Endodermal cell (in vitro differentiated cells): ENCODE measurements around the gene DLG1. TPM values are rescaled to one million over a fixed set of nuclear protein-coding genes. Genes with fewer than 3 reads are reported as not detected.

Source experiments
- DNase-seq: peaks from one replicate; pipeline ENCODE4 v3.0.0-alpha.2; 2017
- H3K27ac ChIP-seq: 2 replicates; pipeline ENCODE4 v1.5.1; 2013; ENCODE audit warnings: mild to moderate bottlenecking, low read depth, low read length, moderate library complexity
- H3K27me3 ChIP-seq: 2 replicates; pipeline ENCODE4 v1.6.1; 2013; ENCODE audit warnings: mild to moderate bottlenecking, low read length, moderate library complexity; ENCODE audit not compliant: insufficient read depth, control insufficient read depth, poor library complexity, severe bottlenecking
- H3K36me3 ChIP-seq: 2 replicates; pipeline ENCODE4 v1.7.0; 2013; ENCODE audit warnings: mild to moderate bottlenecking, low read length, moderate library complexity; ENCODE audit not compliant: control insufficient read depth, insufficient read depth
- H3K4me1 ChIP-seq: one replicate; pipeline ENCODE4 v1.7.0; 2013; ENCODE audit warnings: low read length; ENCODE audit not compliant: control insufficient read depth, insufficient read depth
- H3K4me3 ChIP-seq: 2 replicates; pipeline ENCODE4 v1.5.1; 2013; ENCODE audit warnings: mild to moderate bottlenecking, low read length, moderate library complexity
- H3K9ac ChIP-seq: 2 replicates; pipeline ENCODE4 v1.6.1; 2013; ENCODE audit warnings: mild to moderate bottlenecking, low read length, moderate library complexity; ENCODE audit not compliant: poor library complexity, severe bottlenecking; ENCODE audit errors: extremely low read depth
- H3K9me3 ChIP-seq: 2 replicates; pipeline ENCODE4 v1.6.1; 2013; ENCODE audit warnings: mild to moderate bottlenecking, low read length, moderate library complexity; ENCODE audit not compliant: control insufficient read depth
- H3K27ac Mint-ChIP-seq: 2 replicates; pipeline ENCODE4 v1.8.0; 2020; ENCODE audit warnings: mixed read lengths
- H3K27me3 Mint-ChIP-seq: 2 replicates; pipeline ENCODE4 v1.8.0; 2021; ENCODE audit warnings: mild to moderate bottlenecking, mixed read lengths; ENCODE audit not compliant: insufficient read depth
- H3K36me3 Mint-ChIP-seq: 2 replicates; pipeline ENCODE4 v1.8.0; 2020; ENCODE audit warnings: low read depth, mixed read lengths
- H3K4me1 Mint-ChIP-seq: 2 replicates; pipeline ENCODE4 v1.8.0; 2020; ENCODE audit warnings: mixed read lengths
- H3K4me3 Mint-ChIP-seq: 2 replicates; pipeline ENCODE4 v1.8.0; 2020; ENCODE audit warnings: mild to moderate bottlenecking, moderate library complexity, mixed read lengths
- H3K9me3 Mint-ChIP-seq: 2 replicates; pipeline ENCODE4 v1.8.0; 2020; ENCODE audit warnings: mild to moderate bottlenecking, mixed read lengths
- CTCF ChIP-seq: fragments of 200-600 bp; sonication (generic); conservative IDR thresholded peaks from 2 replicates; pipeline ENCODE4 v1.5.0; 2021; ENCODE audit warnings: antibody characterized with exemption, mild to moderate bottlenecking
- WGBS, 2 experiments: methylation state at CpG; one replicate each; pipeline versions ENCODE4 v1.1.5 to v1.1.7; 2013; ENCODE audit warnings: missing lambda C conversion rate in 2 of 2, mixed read lengths in 1 of 2; ENCODE audit not compliant: insufficient coverage in 1 of 2, insufficient read length in 1 of 2; 5-methylcytosine and 5-hydroxymethylcytosine counted together
- total RNA-seq, 2 donors: library from RNA; stranded (reverse); fragmentation: NEBNext Ultra II Directional in 1 of 2; extraction: Animal tissue kit (Norgen Biotek cat#: 25700) in 1 of 2; gene quantifications; 2 replicates in 1 of 2; 3 replicates in 1 of 2; pipeline ENCODE4 v1.2.1, GENCODE V29; 2021

Gene DLG1
- total RNA-seq, 2 donors from 2014 or later, result 78.7 to 96.9 TPM

- peaks cover 5% of the 10 kb centered on the region for H3K36me3 Mint-ChIP-seq
- no peak overlapping the region for H3K27ac ChIP-seq
- H3K27ac Mint-ChIP-seq, result no peak overlapping the region
- DNase-seq, result peak; percentile 52
- H3K4me3 Mint-ChIP-seq, result peak overlapping the region; percentile 63
- H3K4me1 Mint-ChIP-seq, result peaks cover 11% of the 10 kb centered on the region
- TF ChIP-seq CTCF, result no peak
- H3K9ac ChIP-seq, result no peak overlapping the region
- no peak overlapping the region for H3K4me3 ChIP-seq
- H3K36me3 ChIP-seq, result no peaks in the 10 kb centered on the region
- H3K27me3 ChIP-seq, result peaks cover 18% of the 10 kb centered on the region
- H3K4me1 ChIP-seq, result peaks cover 6% of the 10 kb centered on the region
- no peaks in the 10 kb centered on the region for H3K9me3 ChIP-seq
- peaks cover 41% of the 10 kb centered on the region for H3K27me3 Mint-ChIP-seq
- 92 to 93% methylated on average over 13 to 22 of the region's 22 CpGs for WGBS, 2 experiments
- H3K9me3 Mint-ChIP-seq, result no peaks in the 10 kb centered on the region
Measured at GRCh38 chr3:197027896-197028727, 270.3 kb downstream of the DLG1 start.

- peak; percentile 52 for DNase-seq
- peaks cover 5% of the 10 kb centered on the region for H3K36me3 Mint-ChIP-seq
- no peaks in the 10 kb centered on the region for H3K9me3 Mint-ChIP-seq
- no peak for TF ChIP-seq CTCF
- H3K27ac Mint-ChIP-seq, result no peak overlapping the region
- Histone ChIP-seq H3K9ac (no peak overlapping the region), H3K27me3 (peaks cover 18% of the 10 kb centered on the region), H3K27ac (no peak overlapping the region), H3K36me3 (no peaks in the 10 kb centered on the region), H3K9me3 (no peaks in the 10 kb centered on the region), H3K4me3 (no peak overlapping the region), H3K4me1 (peaks cover 6% of the 10 kb centered on the region)
- peaks cover 38% of the 10 kb centered on the region for H3K27me3 Mint-ChIP-seq
- peaks cover 19% of the 10 kb centered on the region for H3K4me1 Mint-ChIP-seq
- H3K4me3 Mint-ChIP-seq, result no peak overlapping the region
- WGBS, 2 experiments, result 92 to 94% methylated on average over 14 to 29 of the region's 29 CpGs
Measured at GRCh38 chr3:197027151-197027895, 271.1 kb downstream of the DLG1 start.

GRCh38 chr3:197026481-197026866 is 271.9 kb downstream of the DLG1 start:
- no peak overlapping the region for H3K9ac ChIP-seq
- Mint-ChIP-seq H3K4me3 (no peak overlapping the region), H3K9me3 (no peaks in the 10 kb centered on the region), H3K27ac (no peak overlapping the region), H3K36me3 (peaks cover 5% of the 10 kb centered on the region), H3K27me3 (peaks cover 31% of the 10 kb centered on the region), H3K4me1 (peaks cover 23% of the 10 kb centered on the region)
- H3K4me1 ChIP-seq, result peaks cover 3% of the 10 kb centered on the region
- peak; percentile 42 for DNase-seq
- TF ChIP-seq CTCF, result no peak
- no peaks in the 10 kb centered on the region for H3K9me3 ChIP-seq
- no peak overlapping the region for H3K27ac ChIP-seq
- 92 to 93% methylated on average over 7 to 9 of the region's 9 CpGs for WGBS, 2 experiments
- H3K36me3 ChIP-seq, result no peaks in the 10 kb centered on the region
- no peak overlapping the region for H3K4me3 ChIP-seq
- peaks cover 18% of the 10 kb centered on the region for H3K27me3 ChIP-seq
